ENCODE measurements around the gene EBP.

- no peak for TF ChIP-seq CTCF (conservative IDR thresholded peaks at IDR 0.05; ENCODE audit: low read depth in 2 of 2)
- no peak for TF ChIP-seq POLR2AphosphoS5 (IDR thresholded peaks at IDR 0.05; ENCODE audit: low read depth)
- TF ChIP-seq JUNB (IDR thresholded peaks at IDR 0.05; ENCODE audit: unreplicated experiment): no peak
Measured at GRCh38 chrX:48507246-48507645, 14.4 kb upstream of the EBP start.

Data from GM23338 (cell line).